HG02852 (cell line): Measurements from ENCODE around the gene PID1.

Source experiments
- ATAC-seq: cut with Tn5 transposase; IDR thresholded peaks from one replicate; pipeline ENCODE4 v1.9.1; 2021; ENCODE audit warnings: mild to moderate bottlenecking, moderate library complexity; ENCODE audit not compliant: unreplicated experiment

The PID1 gene

GRCh38 chr2:229170916-229171315 is 100.2 kb downstream of the PID1 start:
- ATAC-seq, result no peak

DNA sequence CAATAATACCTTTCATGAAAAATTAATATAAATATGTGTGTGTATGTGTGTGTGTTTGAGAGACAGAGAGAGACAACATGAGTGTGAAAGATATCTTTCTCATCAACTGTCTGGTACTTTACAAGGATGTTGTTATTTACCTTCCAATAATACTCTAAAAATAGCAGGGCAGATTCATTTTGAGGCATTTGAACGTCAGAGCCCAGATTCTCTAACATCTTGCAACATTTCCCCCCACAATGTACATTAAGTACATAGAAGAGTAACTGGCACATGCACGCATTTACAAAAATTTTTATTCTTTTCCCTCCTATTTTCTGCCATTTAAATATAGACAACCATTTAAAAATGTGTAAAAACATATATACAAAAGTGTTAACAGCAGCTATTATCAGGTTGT is 100.9 kb downstream of the PID1 start:
- no peak for ATAC-seq

DNA sequence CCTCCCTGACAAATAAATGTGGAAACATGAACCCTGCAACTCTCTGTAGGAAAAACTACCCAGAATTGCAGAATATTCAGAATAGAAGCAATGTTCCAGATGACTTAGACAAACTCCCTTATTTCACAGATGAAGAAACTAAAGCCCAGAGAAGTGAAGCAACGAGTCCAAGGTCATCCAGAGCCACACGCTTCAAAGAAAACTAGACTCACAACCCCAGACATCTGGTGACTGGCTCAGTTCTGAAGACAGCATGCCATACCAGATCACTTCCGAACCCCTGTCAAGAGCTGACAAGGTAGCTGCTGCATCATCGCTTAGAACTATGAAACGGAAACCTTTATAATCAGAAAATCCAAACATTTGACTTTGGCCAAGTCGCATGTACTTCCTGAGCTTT is 101.3 kb downstream of the PID1 start:
- ATAC-seq, result no peak

- no peak for ATAC-seq
Observed at GRCh38 chr2:229164545-229165249, 106.4 kb downstream of the PID1 start.

GRCh38 chr2:229163893-229164292 is 107.2 kb downstream of the PID1 start:
- ATAC-seq, result no peak

- no peak for ATAC-seq
Observed at GRCh38 chr2:229162015-229162414, 109.1 kb downstream of the PID1 start.

DNA sequence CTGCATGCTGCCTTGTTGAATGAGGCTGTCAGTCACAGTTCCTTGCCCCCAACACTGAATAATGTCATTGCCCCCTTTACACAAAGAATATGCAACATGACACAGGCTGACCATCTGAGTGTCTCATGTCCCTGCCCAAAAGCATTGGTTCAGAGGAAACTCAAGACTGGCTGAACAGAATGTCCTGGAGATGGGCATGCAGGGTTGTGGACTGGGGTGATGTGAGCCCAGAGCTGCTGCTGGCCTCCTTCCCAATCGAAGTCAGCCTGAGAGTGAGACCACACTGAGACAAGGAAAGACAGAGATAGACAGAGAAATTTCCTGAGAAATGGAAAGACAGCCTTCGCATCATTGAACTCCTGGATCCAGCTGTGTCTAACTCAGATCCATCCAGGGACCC is 110.1 kb downstream of the PID1 start:
- no peak for ATAC-seq

DNA sequence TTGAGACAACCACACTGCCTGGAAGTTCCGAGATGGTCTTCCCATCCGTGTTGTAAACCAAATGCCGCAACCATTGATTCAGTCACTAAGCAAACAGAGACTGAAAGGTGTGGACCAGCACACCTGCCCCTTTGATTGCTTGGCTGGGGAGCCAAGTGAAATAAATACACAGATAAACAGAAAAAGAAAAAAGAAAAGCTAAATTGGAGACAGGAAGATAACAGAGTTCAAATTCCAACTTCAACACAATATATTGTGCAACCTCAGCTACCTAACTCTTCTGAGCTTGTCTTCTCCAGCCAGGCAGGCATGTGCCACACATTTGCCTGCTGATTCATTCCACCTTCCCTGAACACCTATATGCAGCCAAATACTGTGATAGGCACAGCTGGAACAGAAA is 110.9 kb downstream of the PID1 start:
- no peak for ATAC-seq

- ATAC-seq, result no peak
Observed at GRCh38 chr2:229159405-229159804, 111.7 kb downstream of the PID1 start.

- no peak for ATAC-seq
Observed at GRCh38 chr2:229154381-229154780, 116.7 kb downstream of the PID1 start.

DNA sequence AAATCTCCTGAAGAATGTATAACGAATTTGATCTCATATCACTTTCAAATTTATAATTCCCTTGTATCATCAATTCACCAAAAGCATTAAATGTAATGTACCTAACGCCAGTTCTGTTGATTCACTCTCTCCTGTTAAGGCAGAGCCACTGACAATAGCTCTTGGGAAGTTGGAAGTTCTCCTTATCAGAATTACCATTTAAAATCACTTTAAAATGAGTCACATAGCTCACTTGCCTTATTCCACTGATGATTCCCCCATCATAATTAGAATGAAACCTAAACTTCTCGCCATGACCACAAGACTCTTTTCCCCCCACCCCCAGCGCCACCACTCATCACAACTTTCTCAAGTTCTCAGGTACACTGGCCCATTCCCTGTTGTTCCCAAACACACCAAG is 117.1 kb downstream of the PID1 start:
- ATAC-seq, result no peak

DNA sequence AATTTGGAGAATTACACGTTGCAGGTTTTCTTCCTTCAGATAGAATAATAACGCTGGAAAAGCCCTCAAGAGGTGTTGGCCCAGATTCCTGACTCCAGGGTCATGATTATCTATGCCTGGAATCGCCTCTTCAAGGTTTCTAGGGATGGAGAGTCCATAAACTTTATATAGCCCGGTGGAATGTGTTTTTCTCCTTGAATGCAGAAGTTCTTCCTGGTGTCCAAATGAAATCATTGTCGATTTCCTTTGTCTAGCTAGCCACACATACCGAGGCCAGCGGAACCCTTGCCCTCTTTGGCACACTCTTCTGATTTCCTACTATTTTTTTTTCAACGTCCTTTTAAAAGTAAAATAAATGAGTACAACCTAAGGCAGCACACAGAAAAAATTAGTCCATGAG is 117.8 kb downstream of the PID1 start:
- no peak for ATAC-seq

DNA sequence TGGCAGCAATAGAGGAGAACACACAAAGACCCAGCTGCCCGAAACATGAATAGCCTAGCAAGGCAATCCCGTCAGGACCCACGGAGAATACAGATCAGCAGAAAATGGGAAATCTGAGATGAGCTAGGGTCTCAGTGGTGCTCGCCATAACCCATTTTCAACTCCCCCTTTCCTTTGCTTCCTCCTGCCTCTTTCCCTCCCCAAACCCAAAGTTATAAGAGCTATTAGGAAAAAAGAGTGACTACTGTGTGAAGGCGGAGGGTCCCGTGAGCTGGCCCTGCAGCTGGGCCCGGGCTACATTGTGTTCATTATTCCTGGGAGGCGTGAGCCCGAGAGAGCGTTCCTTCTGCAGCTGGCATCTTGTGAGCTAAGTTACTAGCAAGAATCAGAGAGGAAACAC is 118.4 kb downstream of the PID1 start:
- no peak for ATAC-seq

- no peak for ATAC-seq
Observed at GRCh38 chr2:229150317-229150716, 120.8 kb downstream of the PID1 start.

DNA sequence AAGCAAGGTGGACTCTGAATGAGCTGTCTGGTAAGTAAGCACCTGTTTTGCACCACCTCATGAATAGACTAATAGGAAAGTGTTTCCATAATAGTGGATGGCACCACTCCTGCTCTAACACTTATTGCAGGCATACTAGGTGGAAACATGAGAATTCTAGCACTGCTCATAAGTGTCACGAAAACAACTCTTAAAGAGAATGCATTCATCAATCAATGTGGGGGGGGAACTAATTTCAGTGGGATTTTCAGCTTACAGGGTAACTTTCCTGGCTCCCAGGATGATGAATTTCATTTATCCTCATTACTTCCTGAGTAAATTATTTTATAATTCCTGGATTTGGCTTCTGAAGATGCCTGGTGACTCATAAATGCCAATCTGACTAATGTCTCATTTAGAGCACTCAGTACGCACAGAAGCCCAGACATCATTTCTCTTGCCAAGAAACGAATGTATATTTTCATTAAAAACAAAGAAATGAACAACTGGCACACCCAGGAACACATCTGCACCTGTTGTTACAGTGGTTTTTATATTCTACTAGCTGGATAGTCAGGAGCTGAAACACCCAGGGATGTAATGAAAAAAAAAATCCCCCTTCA is 129.6 kb downstream of the PID1 start:
- ATAC-seq, result no peak

GRCh38 chr2:229137639-229138038 is 133.4 kb downstream of the PID1 start:
- ATAC-seq, result no peak

- ATAC-seq, result no peak
Observed at GRCh38 chr2:229137066-229137465, 134.0 kb downstream of the PID1 start.

DNA sequence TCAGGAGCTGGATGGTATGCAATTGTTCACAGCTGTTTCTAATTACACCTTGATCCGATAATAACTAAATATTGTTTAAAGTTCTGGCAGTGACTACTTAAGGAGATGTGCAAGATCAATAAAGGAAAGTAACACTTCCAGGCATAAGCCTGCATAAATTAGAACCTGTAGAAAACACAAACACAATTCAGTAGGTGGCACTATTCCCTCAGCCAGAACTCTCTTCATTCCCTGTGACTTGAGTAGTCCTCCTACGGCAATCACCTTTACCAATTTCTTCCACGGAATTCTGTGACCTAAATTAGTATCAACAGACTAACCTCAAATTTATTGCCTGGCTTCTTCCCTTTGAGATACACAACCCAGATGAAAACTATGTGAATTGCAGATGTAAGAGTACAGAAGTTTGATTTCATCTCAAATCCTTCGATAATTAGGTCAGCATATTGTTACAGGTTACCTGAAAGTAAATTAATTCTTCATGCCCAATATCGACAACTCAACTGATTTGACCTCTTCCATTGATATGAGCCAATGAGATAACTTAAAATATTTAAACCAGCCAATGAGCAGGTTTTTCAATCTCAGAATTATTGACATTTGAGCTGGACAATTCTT is 137.8 kb downstream of the PID1 start:
- no peak for ATAC-seq

GRCh38 chr2:229132236-229132635 is 138.9 kb downstream of the PID1 start:
- ATAC-seq, result no peak

DNA sequence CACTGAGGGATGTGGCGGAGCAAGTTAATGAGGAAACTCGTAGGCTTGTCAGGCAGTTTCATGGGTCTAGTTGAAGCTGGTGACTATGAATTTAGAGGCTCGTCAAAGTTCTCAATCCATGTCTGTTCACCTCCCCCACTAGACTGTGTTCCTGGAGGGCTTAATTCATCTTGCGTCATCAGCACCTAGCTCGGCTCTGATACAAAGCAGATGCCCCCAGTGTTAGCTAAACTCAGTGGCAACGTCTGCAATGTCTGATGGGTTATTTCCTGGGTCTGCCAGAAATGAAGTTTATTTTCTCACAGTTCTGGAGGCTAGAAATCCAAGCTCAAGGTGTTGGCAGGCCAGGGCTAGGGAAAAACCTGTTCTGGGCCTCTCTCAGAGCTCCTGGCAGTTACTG is 140.6 kb downstream of the PID1 start:
- no peak for ATAC-seq

DNA sequence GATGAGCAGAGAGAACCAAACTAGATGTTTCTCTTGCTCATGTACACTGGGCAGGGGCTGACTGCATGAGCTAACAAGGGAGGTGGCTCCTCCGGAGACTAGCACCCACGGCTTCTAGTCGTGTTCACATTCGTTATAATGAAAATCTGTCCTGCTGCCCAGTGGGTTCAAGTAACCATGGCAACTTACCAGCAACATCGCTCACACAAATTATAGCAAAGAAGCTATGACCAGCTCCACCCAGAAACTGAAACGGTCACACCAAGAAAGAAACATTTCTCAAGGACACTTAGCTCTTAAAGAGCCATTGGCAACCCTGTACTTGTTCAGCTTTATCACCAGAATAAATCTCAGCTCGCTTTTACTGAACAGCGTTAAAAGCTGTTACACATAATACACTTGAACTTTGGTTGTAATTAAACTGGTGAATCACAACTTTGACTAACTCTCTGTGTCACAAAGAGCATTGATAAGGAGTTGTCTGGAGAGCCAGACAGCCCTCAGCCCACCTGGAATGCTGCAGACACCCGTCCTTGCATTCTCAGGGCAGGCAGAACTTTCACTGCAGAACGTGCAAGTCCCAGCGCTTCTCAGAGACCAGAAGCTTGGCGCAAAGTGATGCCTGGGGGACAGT is 141.2 kb downstream of the PID1 start:
- ATAC-seq, result no peak

GRCh38 chr2:229127471-229127870 is 143.6 kb downstream of the PID1 start:
- ATAC-seq, result no peak
